Type B pancreatic cell (in vitro differentiated cells): ENCODE results near the gene LCE3A. TPM values are rescaled to one million over a fixed set of nuclear protein-coding genes. Genes with fewer than 3 reads are reported as not detected.
"Not testable (repeated sequence)": the region's sequence is repeated elsewhere in the genome, so short reads cannot be mapped to it uniquely, and the experiment has no call there.

Experiments
- DNase-seq: peaks from one replicate; pipeline ENCODE4 v3.0.0; 2021; ENCODE audit warnings: mixed read lengths; ENCODE audit not compliant: unreplicated experiment; ENCODE audit errors: extremely low spot score
- H3K27ac Mint-ChIP-seq: 2 replicates; pipeline ENCODE4 v1.8.0; 2021; ENCODE audit warnings: mild to moderate bottlenecking, mixed read lengths
- H3K27me3 Mint-ChIP-seq: 2 replicates; pipeline ENCODE4 v1.8.0; 2021; ENCODE audit warnings: mixed read lengths
- H3K36me3 Mint-ChIP-seq: 2 replicates; pipeline ENCODE4 v1.8.0; 2021; ENCODE audit warnings: mixed read lengths
- H3K4me1 Mint-ChIP-seq: one replicate; pipeline ENCODE4 v1.8.0; 2021; ENCODE audit warnings: mixed read lengths; ENCODE audit not compliant: unreplicated experiment
- H3K4me3 Mint-ChIP-seq: 2 replicates; pipeline ENCODE4 v1.8.0; 2021; ENCODE audit warnings: mild to moderate bottlenecking, mixed read lengths
- H3K9me3 Mint-ChIP-seq: 2 replicates; pipeline ENCODE4 v1.8.0; 2021; ENCODE audit warnings: mixed read lengths
- CTCF ChIP-seq: fragments of 200-600 bp; sonication (generic); conservative IDR thresholded peaks from 2 replicates; pipeline ENCODE4 v1.5.0; 2021; ENCODE audit warnings: antibody characterized with exemption, mild to moderate bottlenecking
- total RNA-seq: library from RNA; stranded (reverse); gene quantifications from 2 replicates; pipeline ENCODE4 v1.2.1, GENCODE V29; 2021; ENCODE audit warnings: low replicate concordance

Gene LCE3A
- total RNA-seq, 1 donor from 2014 or later: not detected

GRCh38 chr1:152599934-152600333, 23.0 kb downstream of the LCE3A start, which contains the start of gene LCE3C:
TSS of gene LCE3C (plus strand) at chr1:152600234. CDS start at chr1:152600732, 498 bp downstream.
- no peaks in the 10 kb centered on the region for H3K27me3 Mint-ChIP-seq
- H3K4me3 Mint-ChIP-seq: no peak within 1 kb of the TSS
- H3K9me3 Mint-ChIP-seq: no peaks in the 10 kb centered on the region
- H3K27ac Mint-ChIP-seq: no peak within 1 kb of the TSS
- H3K4me1 Mint-ChIP-seq: no peaks in the 10 kb centered on the region
- TF ChIP-seq CTCF: no peak
- no peaks in the 10 kb centered on the region for H3K36me3 Mint-ChIP-seq
- DNase-seq: no peak

- no peak for TF ChIP-seq CTCF
- Mint-ChIP-seq H3K4me3 (no peak overlapping the region), H3K4me1 (no peaks in the 10 kb centered on the region), H3K9me3 (no peaks in the 10 kb centered on the region), H3K27me3 (no peaks in the 10 kb centered on the region), H3K36me3 (no peaks in the 10 kb centered on the region), H3K27ac (no peak overlapping the region)
- no peak for DNase-seq
Measured at GRCh38 chr1:152596986-152597385, 25.9 kb downstream of the LCE3A start.

- Mint-ChIP-seq H3K27ac (no peak overlapping the region), H3K36me3 (no peaks in the 10 kb centered on the region), H3K9me3 (no peaks in the 10 kb centered on the region), H3K4me3 (no peak overlapping the region), H3K4me1 (no peaks in the 10 kb centered on the region), H3K27me3 (no peaks in the 10 kb centered on the region)
- no peak for TF ChIP-seq CTCF
- DNase-seq: no peak
Measured at GRCh38 chr1:152585586-152585985, 37.3 kb downstream of the LCE3A start.

DNA sequence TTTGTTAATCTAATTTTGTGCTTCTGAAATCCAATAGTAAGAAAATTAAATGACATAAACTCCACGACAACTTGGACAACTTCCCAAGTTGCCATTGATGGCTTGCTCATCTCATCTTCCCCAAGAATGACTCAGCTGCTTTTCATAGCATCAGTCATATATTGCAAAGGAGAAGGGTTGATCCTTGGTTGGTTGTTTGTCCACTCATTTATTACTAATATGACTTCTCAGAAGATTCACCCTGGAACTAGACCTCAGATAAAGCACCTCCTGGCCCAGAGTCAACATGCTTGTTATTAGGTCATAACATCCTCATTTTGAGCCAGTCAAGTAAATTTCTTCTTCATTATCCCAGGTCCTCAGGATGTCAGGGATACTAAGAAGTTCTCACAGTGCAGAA, 40.3 kb downstream of the LCE3A start:
- no peak for TF ChIP-seq CTCF
- Mint-ChIP-seq H3K36me3 (no peaks in the 10 kb centered on the region), H3K27me3 (no peaks in the 10 kb centered on the region), H3K27ac (no peak overlapping the region), H3K4me3 (no peak overlapping the region), H3K9me3 (no peaks in the 10 kb centered on the region), H3K4me1 (no peaks in the 10 kb centered on the region)
- DNase-seq: no peak

DNA sequence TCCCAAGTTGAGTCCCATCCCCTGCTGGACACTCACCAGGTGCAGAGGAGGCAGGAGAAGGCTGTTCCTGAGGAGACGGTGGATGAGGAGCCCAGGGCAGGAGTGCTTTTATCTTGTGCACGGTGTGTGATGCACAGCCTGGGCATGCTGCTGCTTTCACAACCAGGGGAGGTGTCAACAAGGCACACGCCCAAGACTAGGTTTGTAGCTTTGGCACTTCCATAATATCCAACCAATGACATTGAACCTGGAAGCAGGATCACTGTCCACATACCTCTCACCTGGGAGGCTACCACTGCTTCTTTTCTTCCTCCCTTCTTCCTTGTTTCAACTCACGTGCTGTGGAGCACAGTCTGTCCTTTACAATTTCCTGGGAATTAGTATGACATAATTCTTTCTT, 42.5 kb downstream of the LCE3A start, which contains the start of gene LCE3D:
TSS of gene LCE3D (minus strand) at position 84 of the 400 bp plus-strand sequence. CDS start 580 bp downstream, outside the sequence.
- no peak for TF ChIP-seq CTCF
- no peaks in the 10 kb centered on the region for H3K36me3 Mint-ChIP-seq
- H3K9me3 Mint-ChIP-seq: no peaks in the 10 kb centered on the region
- no peak for DNase-seq
- H3K4me1 Mint-ChIP-seq: no peaks in the 10 kb centered on the region
- no peaks in the 10 kb centered on the region for H3K27me3 Mint-ChIP-seq
- H3K4me3 Mint-ChIP-seq: no peak within 1 kb of the TSS
- H3K27ac Mint-ChIP-seq: no peak within 1 kb of the TSS

DNA sequence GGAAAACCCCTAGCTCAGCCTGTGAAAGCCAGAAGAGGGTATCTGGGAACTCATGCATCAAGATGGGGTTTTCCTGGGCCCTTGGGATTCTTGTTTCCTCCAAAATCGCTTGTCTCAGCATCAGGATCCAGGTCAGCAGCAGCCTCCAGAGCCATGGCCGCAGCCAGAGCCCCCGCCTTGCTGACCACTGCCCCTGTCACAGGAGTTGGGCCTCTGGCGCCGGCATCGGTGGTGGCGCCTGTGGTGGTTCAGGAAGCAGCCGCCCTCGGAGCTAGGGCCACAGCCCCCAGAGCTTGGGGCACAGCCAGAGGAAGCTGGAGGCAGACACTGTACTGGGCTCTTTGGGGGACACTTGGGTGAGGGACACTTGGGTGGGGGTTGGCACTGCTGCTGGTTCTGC, 43.4 kb downstream of the LCE3A start:
- H3K4me3 Mint-ChIP-seq, H3K4me1 Mint-ChIP-seq, H3K27me3 Mint-ChIP-seq, H3K36me3 Mint-ChIP-seq, H3K9me3 Mint-ChIP-seq, H3K27ac Mint-ChIP-seq, DNase-seq: not testable (repeated sequence)
